Kidney epithelial cell (primary cell): Measurements from ENCODE around the gene TNFRSF25. TPM values are rescaled to one million over a fixed set of nuclear protein-coding genes. Genes with fewer than 3 reads are reported as not detected.

Experiments
- DNase-seq: peaks from one replicate; pipeline ENCODE4 v3.0.0-alpha.2; 2010; ENCODE audit warnings: low read depth
- H3K27me3 ChIP-seq: 2 replicates; pipeline ENCODE4 v1.6.0; 2011; ENCODE audit warnings: low read length; ENCODE audit not compliant: control insufficient read depth, insufficient read depth
- H3K36me3 ChIP-seq: 2 replicates; pipeline ENCODE4 v1.5.1; 2011; ENCODE audit warnings: low read length; ENCODE audit not compliant: control insufficient read depth, insufficient read depth
- H3K4me3 ChIP-seq: 2 replicates; pipeline ENCODE4 v1.5.1; 2011; ENCODE audit warnings: low read depth, mild to moderate bottlenecking, control low read depth, low read length
- CTCF ChIP-seq: IDR thresholded peaks from 2 replicates; pipeline ENCODE4 v1.5.1; 2011; ENCODE audit warnings: mild to moderate bottlenecking, moderate library complexity, low read length, control low read depth, inconsistent platforms; ENCODE audit not compliant: insufficient read depth, poor library complexity, severe bottlenecking
- total RNA-seq: library from RNA; depleted of rRNA; stranded (reverse); fragments of >200 nt; gene quantifications from 2 replicates; pipeline ENCODE4 v1.2.3, GENCODE V29; 2015

The TNFRSF25 gene
- total RNA-seq, 1 donor from 2014 or later = 20.2 TPM

DNA sequence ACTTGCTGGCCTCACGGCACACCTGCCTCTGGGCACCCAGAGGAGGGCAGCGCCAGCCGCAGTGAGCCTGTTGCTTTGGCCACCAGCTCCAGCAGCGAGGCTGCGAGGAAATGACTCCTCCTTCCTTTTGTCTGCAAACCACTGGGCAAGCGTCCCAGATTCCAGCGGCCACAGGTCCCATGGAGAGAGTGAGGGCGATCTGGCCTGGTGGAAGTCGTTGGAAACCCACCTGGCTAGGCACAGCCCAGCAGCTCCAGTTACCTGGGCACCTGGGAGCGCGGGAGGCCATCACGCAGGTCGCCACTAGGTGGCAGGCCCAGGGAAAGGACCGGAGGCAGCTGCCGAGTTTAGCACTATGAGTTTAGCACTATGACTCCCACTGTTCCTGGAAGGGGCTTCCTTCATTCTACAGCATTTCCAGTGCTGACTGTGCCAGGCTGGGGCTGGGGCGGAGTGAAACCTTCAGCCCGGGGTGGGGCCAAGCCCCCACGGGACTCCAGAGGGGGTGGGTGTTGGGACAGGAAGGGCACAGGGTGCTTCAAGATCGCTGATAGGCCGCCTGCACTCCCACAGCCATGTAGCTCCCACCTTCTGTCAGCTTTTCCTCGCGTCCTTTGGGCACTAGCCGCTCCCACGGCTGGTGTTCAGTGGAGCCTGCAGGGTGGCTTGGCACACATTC lies 42.5 kb downstream of the TNFRSF25 start:
- Histone ChIP-seq H3K36me3 (no peaks in the 10 kb centered on the region), H3K27me3 (peaks cover 70% of the 10 kb centered on the region), H3K4me3 (no peak overlapping the region)
- peak; percentile 23 for DNase-seq
- peak; percentile 85 for TF ChIP-seq CTCF

DNA sequence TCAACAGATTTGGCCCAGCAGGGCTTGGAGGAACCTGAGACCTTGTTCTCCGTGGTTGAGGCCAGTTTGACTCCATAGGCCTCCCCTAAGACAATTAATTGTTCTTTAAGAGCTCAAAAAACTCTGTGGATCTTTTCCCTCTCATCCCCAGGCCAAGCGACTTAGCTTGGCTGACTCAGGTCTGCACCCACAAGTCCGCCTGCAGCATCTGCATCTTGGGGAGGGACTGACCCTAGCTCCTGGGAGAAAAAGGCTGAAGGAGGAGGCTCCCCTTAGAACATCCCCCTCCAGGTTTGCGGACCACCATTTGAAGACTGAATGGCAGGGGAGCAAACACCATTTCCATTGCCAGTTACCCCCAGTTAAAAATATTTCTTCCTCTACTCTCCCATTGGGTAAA lies 44.7 kb downstream of the TNFRSF25 start:
- no peak for TF ChIP-seq CTCF

DNA sequence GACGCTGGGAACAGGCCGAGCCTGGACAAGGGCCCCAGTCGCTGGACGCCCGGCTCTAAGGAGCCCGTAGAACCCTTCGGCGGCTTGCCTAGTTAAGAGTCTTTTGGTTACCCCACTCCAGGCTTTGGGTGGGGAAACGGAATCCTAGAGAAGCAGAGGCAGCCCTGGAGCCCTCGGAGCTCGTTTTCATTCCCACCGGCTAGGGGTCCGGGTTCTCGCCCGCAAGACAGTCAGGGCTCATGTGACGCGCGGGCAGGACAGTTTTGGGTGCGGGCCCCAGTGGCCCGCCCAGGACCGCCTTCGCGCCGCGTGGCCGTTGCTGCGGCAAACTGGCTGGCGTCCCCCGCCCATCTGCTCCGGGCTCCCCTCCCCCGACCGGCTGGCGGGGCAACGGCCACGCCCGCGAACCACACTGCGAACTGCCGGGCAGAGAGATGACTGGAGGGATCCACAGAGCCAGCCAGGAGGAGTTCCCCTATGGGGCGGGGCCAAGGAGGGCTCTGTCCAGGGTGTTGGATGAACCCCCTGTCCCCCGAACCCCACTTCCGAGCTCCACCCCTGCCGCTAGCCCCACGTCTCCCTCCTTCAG lies 45.4 kb downstream of the TNFRSF25 start:
- Histone ChIP-seq H3K4me3 (no peak overlapping the region), H3K36me3 (no peaks in the 10 kb centered on the region), H3K27me3 (peaks cover 87% of the 10 kb centered on the region)
- no peak for TF ChIP-seq CTCF
- DNase-seq = no peak

More for the DNA sequence above, 44.7 kb downstream of the TNFRSF25 start:
- H3K27me3 ChIP-seq = peaks cover 87% of the 10 kb centered on the region
- DNase-seq = no peak
- H3K36me3 ChIP-seq = no peaks in the 10 kb centered on the region
- no peak overlapping the region for H3K4me3 ChIP-seq

- DNase-seq = no peak
- H3K36me3 ChIP-seq = no peaks in the 10 kb centered on the region
- peak within 1 kb of the TSS; percentile 23 for H3K4me3 ChIP-seq
- H3K27me3 ChIP-seq = peaks cover 85% of the 10 kb centered on the region
- no peak for TF ChIP-seq CTCF
Measured at GRCh38 chr1:6419804-6420453, 46.0 kb downstream of the TNFRSF25 start, which contains the start of gene HES2. Gene HES2, minus strand, starts transcription at chr1:6419919. Its CDS starts 99 bp downstream, at chr1:6419820.

GRCh38 chr1:6419397-6419803 lies 46.6 kb downstream of the TNFRSF25 start:
- H3K4me3 ChIP-seq = peak overlapping the region; percentile 23
- no peaks in the 10 kb centered on the region for H3K36me3 ChIP-seq
- DNase-seq = no peak
- TF ChIP-seq CTCF = no peak
- peaks cover 84% of the 10 kb centered on the region for H3K27me3 ChIP-seq
